Liver (tissue), 2 donors: Measurements from ENCODE around the gene SCIN.

Experiments
- MAX ChIP-seq: IDR thresholded peaks from 2 replicates; pipeline ENCODE4 v1.6.1; 2016; ENCODE audit warnings: antibody characterized with exemption
- TAF1 ChIP-seq: conservative IDR thresholded peaks from 2 replicates; pipeline ENCODE4 v1.6.1; 2016; ENCODE audit warnings: antibody characterized with exemption, mild to moderate bottlenecking
- donor health status: healthy.

- TF ChIP-seq MAX, result no peak
- no peak for TF ChIP-seq TAF1
Measured at GRCh38 chr7:12629816-12630512, 59.4 kb downstream of the SCIN start.
